NCI-H128 (cell line): ENCODE results near the gene PSMA3.
"Not testable (repeated sequence)": the region's sequence is repeated elsewhere in the genome, so short reads cannot be mapped to it uniquely, and the experiment has no call there.

ENCODE experiments used
- DNase-seq: peaks from one replicate; lab custom pipeline; 2025; ENCODE audit not compliant: unreplicated experiment; lab: John Stamatoyannopoulos, UW

PSMA3 gene

GRCh38 chr14:58244556-58245387, at the start of gene PSMA3:
Gene PSMA3, plus strand, starts transcription at chr14:58244843. Its CDS starts 78 bp downstream, at chr14:58244921.
- peak; percentile 94 for DNase-seq

- no peak for DNase-seq
These were observed 48.4 kb upstream of the PSMA3 start for GRCh38 chr14:58196198-58196597.

- DNase-seq = no peak
These were observed 46.6 kb upstream of the PSMA3 start for GRCh38 chr14:58198086-58198485.

GRCh38 chr14:58199726-58200479, 44.7 kb upstream of the PSMA3 start, which contains the start of gene ACTR10:
Gene ACTR10, plus strand, starts transcription at chr14:58200149. Its CDS starts 69 bp downstream, at chr14:58200218.
- DNase-seq = peak; percentile 89

GRCh38 chr14:58200480-58200841, 44.2 kb upstream of the PSMA3 start:
- DNase-seq = no peak

- no peak for DNase-seq
These were observed 43.8 kb upstream of the PSMA3 start for GRCh38 chr14:58200846-58201245.

- no peak for DNase-seq
These were observed 31.5 kb upstream of the PSMA3 start for GRCh38 chr14:58213176-58213575.

- DNase-seq = no peak
These were observed 29.3 kb upstream of the PSMA3 start for GRCh38 chr14:58215191-58215914.

GRCh38 chr14:58216544-58216943, 28.1 kb upstream of the PSMA3 start:
- no peak for DNase-seq

GRCh38 chr14:58227096-58227819, 17.4 kb upstream of the PSMA3 start:
- DNase-seq = no peak

GRCh38 chr14:58238252-58239243, 6.1 kb upstream of the PSMA3 start:
- no peak for DNase-seq

- no peak for DNase-seq
These were observed 5.1 kb upstream of the PSMA3 start for GRCh38 chr14:58239244-58240195.

GRCh38 chr14:58243790-58244555, 670 bp upstream of the PSMA3 start:
- DNase-seq = peak; percentile 77

GRCh38 chr14:58245562-58245961, 919 bp downstream of the PSMA3 start:
- no peak for DNase-seq

GRCh38 chr14:58249611-58250010, 5.0 kb downstream of the PSMA3 start:
- no peak for DNase-seq

GRCh38 chr14:58258156-58258555, 13.5 kb downstream of the PSMA3 start:
- DNase-seq = no peak

GRCh38 chr14:58262005-58262404, 17.4 kb downstream of the PSMA3 start:
- DNase-seq = not testable (repeated sequence)

GRCh38 chr14:58265401-58265800, 20.8 kb downstream of the PSMA3 start:
- no peak for DNase-seq
